ENCODE data around the gene LZTS3. TPM values are rescaled to one million over a fixed set of nuclear protein-coding genes. Genes with fewer than 3 reads are reported as not detected.

LZTS3 gene
- total and polyA plus RNA-seq, 8 donors: 7.1 to 21.0 (median 9.4) TPM

GRCh38 chr20:3171391-3172125 is 1.8 kb downstream of the LZTS3 start:
- H3K27me3 ChIP-seq: peaks cover 0 to 70% of the 10 kb centered on the region in 2 donors

DNA sequence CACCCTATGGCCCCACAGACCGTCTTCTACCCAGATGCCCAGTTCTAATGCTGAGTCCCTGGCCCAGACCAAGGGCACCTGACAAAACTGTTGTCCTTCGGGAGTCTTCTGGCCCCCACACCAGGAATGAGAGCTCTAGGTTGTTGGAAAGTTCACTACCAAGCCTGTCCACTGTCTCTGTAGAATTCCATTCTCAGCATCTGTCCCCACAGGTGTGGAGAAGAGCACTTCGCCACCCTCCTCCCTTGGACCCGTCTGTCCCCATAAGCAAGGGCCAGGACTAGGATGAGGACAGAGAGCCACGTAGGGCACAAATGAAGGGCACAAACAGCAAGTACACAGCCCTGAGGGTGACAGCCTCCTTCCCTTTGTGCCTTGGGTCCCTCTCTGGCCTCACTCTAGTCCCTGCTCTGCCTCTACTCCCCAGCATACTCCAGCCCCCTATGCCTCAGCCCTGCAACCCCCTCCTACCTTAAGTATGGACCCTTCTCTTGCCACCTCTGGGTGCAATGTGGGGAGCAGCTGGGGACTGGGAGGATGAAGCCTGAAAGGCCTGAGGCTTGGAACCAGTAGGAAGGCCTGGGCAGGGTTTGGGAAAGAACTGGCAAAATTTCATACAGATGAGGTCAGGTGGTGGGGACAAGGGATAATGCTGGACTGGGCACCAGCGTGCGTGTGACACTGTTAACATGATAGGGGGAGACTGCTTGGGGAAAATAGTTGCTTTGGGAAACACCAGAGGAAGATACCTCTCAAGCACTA is 4.3 kb downstream of the LZTS3 start:
- Histone ChIP-seq H3K4me1 (peaks cover 6 to 27% of the 10 kb centered on the region in 2 donors), H3K27ac (peak overlapping the region in 1 of 2 donors; percentile 33), H3K9me3 (no peaks in the 10 kb centered on the region), H3K4me3 (no peak overlapping the region), H3K36me3 (no peaks in the 10 kb centered on the region), H3K27me3 (peaks cover 0 to 63% of the 10 kb centered on the region in 2 donors)
- ATAC-seq (no peak), DNase-seq (no peak)
- intact Hi-C loops (cut with DNase I): no loop called here
- TF ChIP-seq CTCF (IDR thresholded peaks at IDR 0.05): no peak

More at GRCh38 chr20:3171391-3172125, 1.8 kb downstream of the LZTS3 start:
- DNase-seq (no peak), ATAC-seq (no peak)
- Histone ChIP-seq H3K36me3 (no peaks in the 10 kb centered on the region), H3K4me3 (no peak overlapping the region), H3K9me3 (no peaks in the 10 kb centered on the region), H3K4me1 (peaks cover 6 to 27% of the 10 kb centered on the region in 2 donors), H3K27ac (no peak overlapping the region)
- TF ChIP-seq CTCF (IDR thresholded peaks at IDR 0.05): no peak
- intact Hi-C loops (cut with DNase I): no loop called here

DNA sequence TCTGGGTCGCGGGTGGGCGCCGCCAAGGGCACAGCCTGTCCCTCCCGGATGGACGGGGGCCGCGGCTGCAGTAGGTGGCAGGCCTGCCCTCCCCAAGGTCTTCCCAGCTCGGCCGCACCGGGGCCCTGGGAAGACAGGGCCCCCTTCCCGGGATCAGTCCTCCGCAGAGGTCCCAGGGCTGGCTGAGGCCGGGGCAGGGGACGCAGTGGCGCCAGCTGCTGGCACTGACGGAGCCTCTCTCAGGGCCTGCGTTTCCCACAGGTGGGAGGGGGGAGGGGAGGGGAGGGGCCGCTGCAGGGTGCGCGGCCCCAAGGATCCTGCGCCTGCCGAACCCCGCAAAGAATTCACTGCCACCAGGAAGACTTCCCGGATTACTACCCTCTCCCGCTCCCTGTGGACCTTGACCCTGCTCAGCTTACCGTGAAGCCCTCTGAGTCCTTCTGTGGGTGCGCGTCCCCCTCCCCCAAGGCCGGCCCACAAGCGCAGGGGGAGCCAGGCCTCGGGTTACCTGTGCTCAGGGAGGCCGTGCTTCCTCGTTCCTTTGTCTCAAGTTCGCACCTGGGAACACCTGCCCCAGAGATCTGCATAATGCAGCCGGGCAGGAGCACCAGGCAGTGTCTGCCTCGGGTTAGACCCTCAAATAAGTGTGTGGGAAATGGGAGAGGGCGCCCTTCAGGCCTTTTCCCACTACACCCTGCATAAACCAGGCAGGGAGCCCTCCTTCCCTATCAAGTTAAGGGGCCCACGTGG is 5.1 kb downstream of the LZTS3 start:
- Histone ChIP-seq H3K27me3 (peaks cover 0 to 58% of the 10 kb centered on the region in 2 donors), H3K4me1 (peaks cover 6 to 23% of the 10 kb centered on the region in 2 donors), H3K9me3 (no peaks in the 10 kb centered on the region), H3K36me3 (no peaks in the 10 kb centered on the region), H3K27ac (peak overlapping the region in 1 of 2 donors; percentile 33), H3K4me3 (peak overlapping the region; percentile 33 to 40)
- intact Hi-C loops (cut with DNase I): no loop called here
- ATAC-seq (peak; percentile 86), DNase-seq (peak in 2 of 4 donors; percentile 55 to 84)
- no peak for TF ChIP-seq CTCF (IDR thresholded peaks at IDR 0.05)

DNA sequence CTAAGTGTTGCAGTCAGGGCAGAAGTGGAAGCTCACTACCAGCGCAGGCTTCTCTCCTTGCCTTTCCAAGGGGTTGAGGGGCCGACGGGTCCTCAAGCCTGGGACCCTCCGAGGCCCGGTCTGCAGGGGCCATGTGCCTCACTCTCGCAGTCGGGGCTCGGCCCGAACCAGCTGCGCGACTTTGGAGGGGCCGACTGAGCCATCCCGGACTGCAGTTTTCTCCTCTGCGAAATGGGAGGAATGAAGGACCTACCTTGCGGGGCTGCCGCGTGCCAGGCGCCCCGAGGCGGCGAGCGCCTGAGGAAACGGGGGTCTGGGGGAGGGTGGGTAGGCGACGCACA is 5.6 kb downstream of the LZTS3 start:
- Histone ChIP-seq H3K36me3 (no peaks in the 10 kb centered on the region), H3K27me3 (peaks cover 0 to 53% of the 10 kb centered on the region in 2 donors), H3K9me3 (no peaks in the 10 kb centered on the region), H3K4me3 (peak overlapping the region; percentile 33 to 40), H3K4me1 (peaks cover 3 to 18% of the 10 kb centered on the region in 2 donors), H3K27ac (peak overlapping the region in 1 of 2 donors; percentile 33)
- intact Hi-C loops (cut with DNase I): no loop called here
- ATAC-seq (peak; percentile 2), DNase-seq (no peak)
- TF ChIP-seq CTCF (IDR thresholded peaks at IDR 0.05): no peak

All from left lung (tissue), 10 donors.